Mucosa of descending colon (tissue), 3 donors: ENCODE results near the gene SGF29. TPM values are rescaled to one million over a fixed set of nuclear protein-coding genes. Genes with fewer than 3 reads are reported as not detected.

Experiments
- ATAC-seq: fragments of 200-7000 bp; cut with Tn5 transposase; one replicate; pipeline ENCODE4 v1.9.1; 2020; ENCODE audit warnings: mild to moderate bottlenecking, moderate library complexity
- DNase-seq, 3 donors: peaks; one replicate each; pipeline ENCODE4 v3.0.0-alpha.2; 2020
- H3K36me3 ChIP-seq: fragments of 200-600 bp; one replicate; pipeline ENCODE4 v1.8.0; 2021; ENCODE audit warnings: low read depth, mild to moderate bottlenecking
- H3K4me1 ChIP-seq: fragments of 200-600 bp; one replicate; pipeline ENCODE4 v1.8.0; 2021; ENCODE audit warnings: low read depth, mild to moderate bottlenecking
- H3K4me3 ChIP-seq: fragments of 200-600 bp; one replicate; pipeline ENCODE4 v1.8.0; 2021; ENCODE audit warnings: mild to moderate bottlenecking
- H3K9me3 ChIP-seq: fragments of 200-600 bp; one replicate; pipeline ENCODE4 v1.8.0; 2021; ENCODE audit warnings: mild to moderate bottlenecking
- intact Hi-C, 2 donors: fragments of 100-400 bp; cut with DNase I in 1 of 2; cut with micrococcal nuclease in 1 of 2; formaldehyde crosslinking; loops; one replicate each; pipeline versions ENCODE4 v1.11.0 to v1.11.1; 2022; cut with DNase I, micrococcal nuclease
- total RNA-seq, 3 donors: library from RNA; stranded (reverse); fragmentation: NEBNext Ultra II Directional in 2 of 3; extraction: Animal tissue kit (Norgen Biotek cat#: 25700) in 2 of 3; gene quantifications; one replicate each; pipeline versions ENCODE4 v1.2.1 to v1.2.4, GENCODE V29; 2021 to 2023
- TF ChIP-seq, protein P1 (sequence below): fragments of 200-600 bp; IDR thresholded peaks from one replicate; pipeline ENCODE4 v1.8.0; 2022; ENCODE audit warnings: antibody characterized with exemption, mild to moderate bottlenecking
- donor health status: DM: no; HTN: no; CAD: no; lungs with moderate emphysema.
- donor health status: DM: no; HTN: no; CAD: no.
- donor health status: DM: no; HTN: yes; CAD: no.

The SGF29 gene
- total RNA-seq, 3 donors from 2014 or later, result 21.6 to 45.9 (median 25.9) TPM

DNA sequence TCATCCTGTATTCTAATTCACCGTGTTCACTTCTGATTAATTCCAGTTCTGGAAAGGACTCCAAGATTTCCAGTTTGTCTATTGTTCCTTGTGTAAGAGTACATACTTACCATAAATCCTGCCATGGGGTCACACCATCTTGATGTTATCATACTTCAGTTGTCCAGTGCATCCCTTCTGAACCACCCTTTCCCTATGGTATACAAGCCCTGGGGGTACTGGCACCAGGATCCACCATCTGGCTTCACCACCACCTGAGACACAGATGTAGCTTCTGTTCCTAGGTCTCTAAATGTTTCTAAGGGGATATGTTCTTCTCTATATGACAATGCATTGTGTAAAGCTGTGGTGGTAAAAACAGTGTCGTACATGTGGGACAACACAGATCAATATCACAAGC, 21.2 kb downstream of the SGF29 start:
- TF ChIP-seq, protein P1, sequence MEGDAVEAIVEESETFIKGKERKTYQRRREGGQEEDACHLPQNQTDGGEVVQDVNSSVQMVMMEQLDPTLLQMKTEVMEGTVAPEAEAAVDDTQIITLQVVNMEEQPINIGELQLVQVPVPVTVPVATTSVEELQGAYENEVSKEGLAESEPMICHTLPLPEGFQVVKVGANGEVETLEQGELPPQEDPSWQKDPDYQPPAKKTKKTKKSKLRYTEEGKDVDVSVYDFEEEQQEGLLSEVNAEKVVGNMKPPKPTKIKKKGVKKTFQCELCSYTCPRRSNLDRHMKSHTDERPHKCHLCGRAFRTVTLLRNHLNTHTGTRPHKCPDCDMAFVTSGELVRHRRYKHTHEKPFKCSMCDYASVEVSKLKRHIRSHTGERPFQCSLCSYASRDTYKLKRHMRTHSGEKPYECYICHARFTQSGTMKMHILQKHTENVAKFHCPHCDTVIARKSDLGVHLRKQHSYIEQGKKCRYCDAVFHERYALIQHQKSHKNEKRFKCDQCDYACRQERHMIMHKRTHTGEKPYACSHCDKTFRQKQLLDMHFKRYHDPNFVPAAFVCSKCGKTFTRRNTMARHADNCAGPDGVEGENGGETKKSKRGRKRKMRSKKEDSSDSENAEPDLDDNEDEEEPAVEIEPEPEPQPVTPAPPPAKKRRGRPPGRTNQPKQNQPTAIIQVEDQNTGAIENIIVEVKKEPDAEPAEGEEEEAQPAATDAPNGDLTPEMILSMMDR, result no peak
- H3K4me3 ChIP-seq, result no peak overlapping the region
- DNase-seq (no peak), ATAC-seq (no peak)
- peaks cover 4% of the 10 kb centered on the region for H3K4me1 ChIP-seq
- H3K36me3 ChIP-seq, result no peaks in the 10 kb centered on the region
- no peaks in the 10 kb centered on the region for H3K9me3 ChIP-seq
- intact Hi-C loops, result no loop called here

- no peak for ATAC-seq
- H3K36me3 ChIP-seq, result no peaks in the 10 kb centered on the region
- TF ChIP-seq, protein P1, result no peak
- H3K4me3 ChIP-seq, result no peak overlapping the region
- no peak for DNase-seq
- H3K9me3 ChIP-seq, result no peaks in the 10 kb centered on the region
- H3K4me1 ChIP-seq, result peaks cover 4% of the 10 kb centered on the region
- intact Hi-C loops, result no loop called here
Measured at GRCh38 chr16:28575446-28576109, 21.9 kb downstream of the SGF29 start.

DNA sequence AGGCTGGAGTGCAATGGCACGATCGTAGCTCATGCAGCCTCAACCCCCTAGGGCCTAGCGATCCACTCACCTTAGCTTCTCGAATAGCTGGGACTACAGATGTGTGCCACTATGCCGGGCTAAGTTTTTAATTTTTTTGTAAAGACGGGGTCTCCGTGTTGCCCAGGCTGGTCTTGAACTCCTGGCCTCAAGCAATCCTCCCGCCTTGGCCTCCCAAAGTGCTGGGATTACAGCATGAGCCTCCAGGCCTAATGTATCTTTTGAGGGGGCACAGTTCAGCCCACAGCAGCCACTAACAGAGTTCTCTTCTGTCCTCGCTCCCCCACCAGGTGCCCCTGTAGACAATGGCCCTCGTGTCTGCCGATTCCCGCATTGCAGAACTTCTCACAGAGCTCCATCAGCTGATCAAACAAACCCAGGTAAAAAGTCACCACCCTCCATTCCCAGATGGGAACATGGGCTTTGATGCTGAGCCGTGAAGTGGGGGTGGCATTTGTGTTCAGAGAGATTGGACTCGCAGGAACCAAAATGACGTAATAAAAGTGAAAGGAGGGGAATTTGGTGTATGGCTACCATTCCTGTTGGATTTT, 27.1 kb downstream of the SGF29 start:
- DNase-seq, result no peak
- no peak for ATAC-seq
- H3K9me3 ChIP-seq, result no peaks in the 10 kb centered on the region
- peaks cover 4% of the 10 kb centered on the region for H3K4me1 ChIP-seq
- no peaks in the 10 kb centered on the region for H3K36me3 ChIP-seq
- no peak overlapping the region for H3K4me3 ChIP-seq
- TF ChIP-seq, protein P1, result no peak
- intact Hi-C loops, result no loop called here

GRCh38 chr16:28585674-28586073, 32.0 kb downstream of the SGF29 start:
- intact Hi-C loops, result no loop called here

DNA sequence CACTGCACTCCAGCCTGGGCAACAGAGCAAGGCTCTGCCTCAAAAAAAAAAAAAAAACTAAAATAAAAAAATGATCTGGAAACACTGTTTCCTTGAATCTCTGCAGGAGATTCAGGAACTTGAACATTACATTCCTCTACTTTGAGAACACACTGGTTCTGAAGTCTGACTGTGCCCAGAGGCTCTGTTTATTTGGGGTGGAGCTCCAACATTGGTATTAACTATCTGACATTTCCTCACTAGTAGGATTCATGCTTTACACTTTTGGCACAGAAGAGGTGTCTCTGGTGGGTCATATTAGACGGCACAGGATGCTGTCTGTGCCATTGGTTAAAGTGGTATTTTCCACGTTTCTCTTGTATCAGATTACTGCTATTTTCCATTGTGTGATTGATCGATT, 32.7 kb downstream of the SGF29 start:
- Histone ChIP-seq H3K36me3 (peaks cover 8% of the 10 kb centered on the region), H3K4me1 (no peaks in the 10 kb centered on the region), H3K9me3 (no peaks in the 10 kb centered on the region), H3K4me3 (no peak overlapping the region)
- no peak for DNase-seq
- intact Hi-C loops, result no loop called here
- ATAC-seq, result no peak
- TF ChIP-seq, protein P1, result no peak

More at GRCh38 chr16:28585674-28586073, 32.0 kb downstream of the SGF29 start:
- Histone ChIP-seq H3K36me3 (peaks cover 8% of the 10 kb centered on the region), H3K9me3 (no peaks in the 10 kb centered on the region), H3K4me1 (no peaks in the 10 kb centered on the region), H3K4me3 (no peak overlapping the region)
- DNase-seq, result peak; percentile 67 to 76 (median 75)
- TF ChIP-seq, protein P1, result no peak
- ATAC-seq, result peak; percentile 90
